ENCODE measurements around the gene CYS1. TPM values are rescaled to one million over a fixed set of nuclear protein-coding genes. Genes with fewer than 3 reads are reported as not detected.

CYS1 gene
- polyA plus RNA-seq, 1 donor (not counting 4 experiments of a cell fraction or from before 2014, with no cell fraction given), result 0.14 TPM

GRCh38 chr2:10067330-10067729, 12.9 kb downstream of the CYS1 start:
- no peaks in the 10 kb centered on the region for H3K9me1 ChIP-seq (ENCODE audit: control insufficient read depth, extremely low read depth, insufficient read depth, low read length)
- no peak overlapping the region for H3K4me3 ChIP-seq (ENCODE audit: control insufficient read depth in 2 of 3, extremely low read depth in 1 of 3, insufficient read depth in 2 of 3, low read depth in 1 of 3, low read length in 3 of 3)
- no peak overlapping the region for H2AFZ ChIP-seq (ENCODE audit: control insufficient read depth, low read length)
- no peak for TF ChIP-seq CTCF (optimal IDR thresholded peaks at IDR 0.05 in 1 of 3, IDR thresholded peaks at IDR 0.05 in 1 of 3, conservative IDR thresholded peaks at IDR 0.05 in 1 of 3; ENCODE audit: extremely low read depth in 1 of 3, insufficient read depth in 2 of 3, low read length in 3 of 3)
- TF ChIP-seq EZH2 (IDR thresholded peaks at IDR 0.05; ENCODE audit: low read length), result no peak
- no peaks in the 10 kb centered on the region for H3K79me2 ChIP-seq (ENCODE audit: control insufficient read depth, insufficient read depth, low read length)
- FAIRE-seq (no peak), DNase-seq (ENCODE audit: low read depth, low spot score) (no peak)
- H3K36me3 ChIP-seq (ENCODE audit: control insufficient read depth in 2 of 2, extremely low read depth in 1 of 2, insufficient read depth in 2 of 2, low read length in 2 of 2), result no peaks in the 10 kb centered on the region
- H3K27me3 ChIP-seq (ENCODE audit: control insufficient read depth, extremely low read depth, insufficient read depth, low read length), result peaks cover 3% of the 10 kb centered on the region
- no peaks in the 10 kb centered on the region for H3K9me3 ChIP-seq (ENCODE audit: control insufficient read depth, low read depth, low read length)
- no peaks in the 10 kb centered on the region for H3K4me1 ChIP-seq (ENCODE audit: control insufficient read depth, extremely low read depth, insufficient read depth, low read length)
- H4K20me1 ChIP-seq (ENCODE audit: control insufficient read depth, extremely low read depth, insufficient read depth, low read length), result no peaks in the 10 kb centered on the region
- no peak overlapping the region for H3K4me2 ChIP-seq (ENCODE audit: control insufficient read depth, extremely low read depth, insufficient read depth, low read depth, low read length)
- H3K9ac ChIP-seq (ENCODE audit: control insufficient read depth, extremely low read depth, insufficient read depth, low read length), result no peak overlapping the region
- dilution Hi-C loops (cut with MboI; ENCODE audit: extremely low pct_ligation_motif_present, low sequenced_read_pairs), result no loop called here
- H3K27ac ChIP-seq (ENCODE audit: control insufficient read depth, insufficient read depth, low read length), result no peak overlapping the region

GRCh38 chr2:10065773-10066055, 14.5 kb downstream of the CYS1 start:
- H3K27ac ChIP-seq (ENCODE audit: control insufficient read depth, insufficient read depth, low read length), result no peak overlapping the region
- no peaks in the 10 kb centered on the region for H3K9me3 ChIP-seq (ENCODE audit: control insufficient read depth, low read depth, low read length)
- FAIRE-seq, result no peak
- no peak for DNase-seq (ENCODE audit: low read depth, low spot score)
- H3K79me2 ChIP-seq (ENCODE audit: control insufficient read depth, insufficient read depth, low read length), result no peaks in the 10 kb centered on the region
- no peak overlapping the region for H3K4me2 ChIP-seq (ENCODE audit: control insufficient read depth, extremely low read depth, insufficient read depth, low read depth, low read length)
- dilution Hi-C loops (cut with MboI; ENCODE audit: extremely low pct_ligation_motif_present, low sequenced_read_pairs), result no loop called here
- H3K27me3 ChIP-seq (ENCODE audit: control insufficient read depth, extremely low read depth, insufficient read depth, low read length), result peaks cover 3% of the 10 kb centered on the region
- no peaks in the 10 kb centered on the region for H4K20me1 ChIP-seq (ENCODE audit: control insufficient read depth, extremely low read depth, insufficient read depth, low read length)
- H2AFZ ChIP-seq (ENCODE audit: control insufficient read depth, low read length), result no peak overlapping the region
- no peak overlapping the region for H3K9ac ChIP-seq (ENCODE audit: control insufficient read depth, extremely low read depth, insufficient read depth, low read length)
- no peak for TF ChIP-seq CTCF (optimal IDR thresholded peaks at IDR 0.05 in 1 of 3, IDR thresholded peaks at IDR 0.05 in 1 of 3, conservative IDR thresholded peaks at IDR 0.05 in 1 of 3; ENCODE audit: extremely low read depth in 1 of 3, insufficient read depth in 2 of 3, low read length in 3 of 3)
- no peak for TF ChIP-seq EZH2 (IDR thresholded peaks at IDR 0.05; ENCODE audit: low read length)
- H3K4me3 ChIP-seq (ENCODE audit: control insufficient read depth in 2 of 3, extremely low read depth in 1 of 3, insufficient read depth in 2 of 3, low read depth in 1 of 3, low read length in 3 of 3), result no peak overlapping the region
- no peaks in the 10 kb centered on the region for H3K36me3 ChIP-seq (ENCODE audit: control insufficient read depth in 2 of 2, extremely low read depth in 1 of 2, insufficient read depth in 2 of 2, low read length in 2 of 2)
- H3K4me1 ChIP-seq (ENCODE audit: control insufficient read depth, extremely low read depth, insufficient read depth, low read length), result no peaks in the 10 kb centered on the region
- H3K9me1 ChIP-seq (ENCODE audit: control insufficient read depth, extremely low read depth, insufficient read depth, low read length), result no peaks in the 10 kb centered on the region
